MM.1S (cell line): ENCODE measurements around the gene RRAGC.

Source experiments
- EZH2phosphoT487 ChIP-seq: fragments of 300-600 bp; sonication (generic); IDR thresholded peaks from 2 replicates; pipeline ENCODE4 v1.6.1; 2018; ENCODE audit warnings: antibody characterized with exemption, low read length
- TF ChIP-seq, protein P1 (sequence below): fragments of 300-600 bp; sonication (generic); IDR thresholded peaks from 2 replicates; pipeline ENCODE4 v1.5.1; 2016; ENCODE audit warnings: antibody characterized with exemption, low read length, mixed read lengths

DNA sequence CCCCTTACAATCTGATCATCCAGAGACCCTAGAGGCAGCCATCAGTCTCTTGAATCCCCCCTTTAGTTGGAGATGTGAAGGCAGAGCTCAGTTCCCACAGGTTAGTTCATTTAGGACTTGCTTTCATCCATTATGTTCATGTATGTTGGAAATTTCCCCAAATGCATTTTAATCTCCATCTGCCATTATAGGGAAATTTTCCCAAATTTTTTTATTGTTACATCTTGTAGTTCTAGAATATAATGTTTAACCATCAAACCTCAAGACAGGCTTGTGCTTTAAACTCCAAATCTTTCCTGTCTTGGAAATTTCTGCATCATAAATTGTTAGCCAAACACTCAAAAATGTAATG is 68.4 kb downstream of the RRAGC start:
- no peak for TF ChIP-seq EZH2phosphoT487
- TF ChIP-seq, protein P1, sequence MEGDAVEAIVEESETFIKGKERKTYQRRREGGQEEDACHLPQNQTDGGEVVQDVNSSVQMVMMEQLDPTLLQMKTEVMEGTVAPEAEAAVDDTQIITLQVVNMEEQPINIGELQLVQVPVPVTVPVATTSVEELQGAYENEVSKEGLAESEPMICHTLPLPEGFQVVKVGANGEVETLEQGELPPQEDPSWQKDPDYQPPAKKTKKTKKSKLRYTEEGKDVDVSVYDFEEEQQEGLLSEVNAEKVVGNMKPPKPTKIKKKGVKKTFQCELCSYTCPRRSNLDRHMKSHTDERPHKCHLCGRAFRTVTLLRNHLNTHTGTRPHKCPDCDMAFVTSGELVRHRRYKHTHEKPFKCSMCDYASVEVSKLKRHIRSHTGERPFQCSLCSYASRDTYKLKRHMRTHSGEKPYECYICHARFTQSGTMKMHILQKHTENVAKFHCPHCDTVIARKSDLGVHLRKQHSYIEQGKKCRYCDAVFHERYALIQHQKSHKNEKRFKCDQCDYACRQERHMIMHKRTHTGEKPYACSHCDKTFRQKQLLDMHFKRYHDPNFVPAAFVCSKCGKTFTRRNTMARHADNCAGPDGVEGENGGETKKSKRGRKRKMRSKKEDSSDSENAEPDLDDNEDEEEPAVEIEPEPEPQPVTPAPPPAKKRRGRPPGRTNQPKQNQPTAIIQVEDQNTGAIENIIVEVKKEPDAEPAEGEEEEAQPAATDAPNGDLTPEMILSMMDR: no peak
